ENCODE measurements around the gene SMKR1.
"Not testable (repeated sequence)": the region's sequence is repeated elsewhere in the genome, so short reads cannot be mapped to it uniquely, and the experiment has no call there.

The SMKR1 gene

GRCh38 chr7:129530795-129531391 is 28.6 kb downstream of the SMKR1 start:
- no peak overlapping the region for H3K27ac Mint-ChIP-seq
- H3K4me3 Mint-ChIP-seq: no peak overlapping the region
- H3K27me3 Mint-ChIP-seq: peaks cover 4% of the 10 kb centered on the region
- no peaks in the 10 kb centered on the region for H3K36me3 Mint-ChIP-seq (ENCODE audit: low read depth)
- peaks cover 21% of the 10 kb centered on the region for H3K4me1 Mint-ChIP-seq (ENCODE audit: low read depth)
- H3K9me3 Mint-ChIP-seq: no peaks in the 10 kb centered on the region

DNA sequence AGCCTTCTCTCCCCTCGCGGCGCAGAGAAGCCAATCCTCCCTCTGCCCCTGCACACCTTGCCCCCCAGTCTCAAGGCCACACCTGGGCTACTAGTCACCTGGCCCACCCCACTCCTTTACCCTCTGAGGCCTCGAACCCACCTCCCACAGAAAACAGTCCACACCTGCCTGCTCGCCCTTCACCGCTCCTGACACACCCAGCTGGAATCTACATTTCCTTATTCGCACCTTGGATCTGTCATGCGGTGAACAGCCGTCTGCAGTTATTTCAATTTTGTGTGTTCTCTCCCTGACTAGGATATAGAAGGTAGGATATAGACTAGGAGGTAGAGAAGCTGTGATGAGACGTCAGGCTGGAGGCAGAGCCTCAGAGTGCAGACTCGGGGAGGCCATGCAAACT is 29.4 kb downstream of the SMKR1 start:
- no peak overlapping the region for H3K4me3 Mint-ChIP-seq

DNA sequence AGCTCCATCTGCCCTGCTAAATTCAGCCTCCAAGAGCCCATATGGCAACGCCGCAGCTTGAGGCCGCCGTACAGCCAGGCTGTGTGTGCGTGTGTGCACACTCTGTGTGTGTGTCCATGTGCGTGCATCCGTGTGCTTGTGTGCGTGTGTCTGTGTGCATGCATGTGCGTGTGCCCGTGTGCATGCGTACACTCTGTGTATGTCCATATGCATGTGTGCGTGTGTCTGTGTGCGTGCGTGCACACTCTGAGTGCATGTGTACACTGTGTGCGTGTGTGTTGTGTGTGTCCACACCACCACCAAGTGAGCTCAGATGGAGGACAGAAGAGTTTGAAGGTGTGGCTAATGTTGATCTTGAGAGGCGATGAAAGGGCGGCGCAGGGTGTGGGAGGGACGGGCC is 30.0 kb downstream of the SMKR1 start:
- Mint-ChIP-seq H3K27me3 (peaks cover 4% of the 10 kb centered on the region), H3K9me3 (no peaks in the 10 kb centered on the region), H3K4me3 (no peak overlapping the region), H3K36me3 (ENCODE audit: low read depth) (no peaks in the 10 kb centered on the region), H3K27ac (no peak overlapping the region), H3K4me1 (ENCODE audit: low read depth) (peaks cover 29% of the 10 kb centered on the region)

More for the DNA sequence above, 29.4 kb downstream of the SMKR1 start:
- H3K9me3 Mint-ChIP-seq: no peaks in the 10 kb centered on the region
- H3K4me1 Mint-ChIP-seq (ENCODE audit: low read depth): peaks cover 29% of the 10 kb centered on the region
- H3K27ac Mint-ChIP-seq: peak overlapping the region; percentile 31
- peaks cover 4% of the 10 kb centered on the region for H3K27me3 Mint-ChIP-seq
- H3K36me3 Mint-ChIP-seq (ENCODE audit: low read depth): no peaks in the 10 kb centered on the region

GRCh38 chr7:129534558-129535274 is 32.4 kb downstream of the SMKR1 start:
- H3K36me3 Mint-ChIP-seq (ENCODE audit: low read depth); H3K9me3 Mint-ChIP-seq; H3K27me3 Mint-ChIP-seq; H3K4me3 Mint-ChIP-seq; H3K27ac Mint-ChIP-seq: not testable (repeated sequence)
- H3K4me1 Mint-ChIP-seq (ENCODE audit: low read depth): peaks cover 35% of the 10 kb centered on the region

DNA sequence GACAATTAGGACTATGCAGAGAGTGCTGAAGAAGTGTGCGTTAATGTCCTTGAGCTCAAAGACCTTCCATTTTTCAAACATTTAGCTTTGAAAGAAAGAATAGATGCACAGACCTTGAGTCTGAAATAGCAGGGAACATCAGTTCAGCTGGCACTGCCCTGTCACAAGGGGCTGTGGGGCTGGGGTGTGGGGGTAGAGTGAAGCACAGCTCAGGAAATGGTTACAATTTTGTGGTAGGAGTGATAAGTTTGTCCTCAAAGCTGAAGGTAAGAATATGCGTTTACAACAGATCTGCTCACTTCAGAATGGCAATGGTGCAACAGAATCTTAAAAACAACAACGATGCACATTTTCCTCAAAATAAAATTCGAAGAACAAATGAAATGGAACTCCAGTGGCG is 33.6 kb downstream of the SMKR1 start:
- Mint-ChIP-seq H3K27ac (peak overlapping the region; percentile 70), H3K4me3 (peak overlapping the region; percentile 48), H3K27me3 (peaks cover 4% of the 10 kb centered on the region), H3K9me3 (no peaks in the 10 kb centered on the region), H3K36me3 (ENCODE audit: low read depth) (no peaks in the 10 kb centered on the region), H3K4me1 (ENCODE audit: low read depth) (peaks cover 25% of the 10 kb centered on the region)

DNA sequence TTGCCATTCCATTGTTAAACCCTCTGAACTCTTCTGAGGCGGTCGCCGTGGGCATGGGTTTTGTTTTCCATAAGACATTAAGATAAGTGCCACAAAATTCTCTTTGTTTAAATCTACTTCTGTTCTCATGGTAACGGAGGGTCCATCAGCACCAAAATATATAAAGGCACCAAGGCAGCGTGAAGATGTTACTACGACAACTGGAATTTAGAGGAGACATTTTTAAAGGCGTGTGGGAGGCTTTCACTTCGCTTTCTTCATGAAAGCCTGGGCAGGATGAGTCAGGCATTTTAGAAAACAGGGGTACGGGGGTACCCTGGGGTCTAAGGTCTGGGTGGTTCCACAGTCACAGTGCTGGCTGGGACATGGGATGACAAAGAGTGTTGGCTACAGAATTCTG is 34.0 kb downstream of the SMKR1 start:
- peaks cover 22% of the 10 kb centered on the region for H3K4me1 Mint-ChIP-seq (ENCODE audit: low read depth)
- peak overlapping the region; percentile 48 for H3K4me3 Mint-ChIP-seq
- H3K36me3 Mint-ChIP-seq (ENCODE audit: low read depth): no peaks in the 10 kb centered on the region
- peaks cover 4% of the 10 kb centered on the region for H3K27me3 Mint-ChIP-seq
- H3K27ac Mint-ChIP-seq: peak overlapping the region; percentile 70
- H3K9me3 Mint-ChIP-seq: no peaks in the 10 kb centered on the region

DNA sequence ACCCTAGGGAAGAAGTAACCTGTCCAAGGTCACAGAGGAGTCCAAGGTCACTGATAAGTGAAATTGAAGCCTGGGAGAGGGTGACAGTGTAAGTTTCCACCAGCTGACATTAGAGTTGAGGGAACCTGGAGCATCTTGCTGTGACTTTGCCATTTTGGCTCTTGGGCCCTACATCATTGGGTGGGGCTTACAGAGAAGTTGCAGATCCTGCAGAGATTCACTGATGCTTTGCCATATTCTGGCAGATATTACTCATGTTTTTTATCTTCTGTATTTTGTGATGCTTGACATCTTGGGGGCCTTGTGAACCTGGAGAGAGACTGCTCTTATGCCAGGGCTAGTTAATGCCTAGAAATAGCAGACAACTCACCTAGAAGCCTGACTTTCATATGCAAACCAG is 36.5 kb downstream of the SMKR1 start:
- no peaks in the 10 kb centered on the region for H3K36me3 Mint-ChIP-seq (ENCODE audit: low read depth)
- H3K9me3 Mint-ChIP-seq: no peaks in the 10 kb centered on the region
- no peak overlapping the region for H3K27ac Mint-ChIP-seq
- H3K4me1 Mint-ChIP-seq (ENCODE audit: low read depth): peaks cover 26% of the 10 kb centered on the region
- H3K4me3 Mint-ChIP-seq: no peak overlapping the region
- H3K27me3 Mint-ChIP-seq: peaks cover 6% of the 10 kb centered on the region

DNA sequence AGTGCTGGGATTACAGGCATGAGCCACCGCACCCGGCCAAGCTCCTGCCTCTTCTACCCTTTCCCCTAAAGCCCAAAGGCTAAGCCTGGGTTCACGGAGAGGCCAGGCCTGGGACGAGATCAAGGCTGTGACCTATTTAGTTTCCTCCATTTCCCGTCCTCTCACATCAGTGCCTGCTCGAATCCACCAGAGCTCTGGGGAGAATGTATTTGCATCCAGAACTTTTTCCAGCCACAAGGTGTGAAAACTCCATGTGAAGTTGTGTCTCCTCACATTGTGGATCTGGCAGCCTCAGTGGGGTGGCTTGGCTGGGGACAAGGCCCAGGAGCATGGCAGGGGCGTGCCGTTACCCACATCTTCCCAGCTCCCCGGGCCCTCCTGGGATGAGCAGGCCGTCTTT is 38.0 kb downstream of the SMKR1 start:
- no peaks in the 10 kb centered on the region for H3K9me3 Mint-ChIP-seq
- H3K36me3 Mint-ChIP-seq (ENCODE audit: low read depth): no peaks in the 10 kb centered on the region
- peaks cover 23% of the 10 kb centered on the region for H3K4me1 Mint-ChIP-seq (ENCODE audit: low read depth)
- peaks cover 6% of the 10 kb centered on the region for H3K27me3 Mint-ChIP-seq
- no peak overlapping the region for H3K27ac Mint-ChIP-seq
- no peak overlapping the region for H3K4me3 Mint-ChIP-seq

- H3K27ac Mint-ChIP-seq: no peak overlapping the region
- no peaks in the 10 kb centered on the region for H3K36me3 Mint-ChIP-seq (ENCODE audit: low read depth)
- peaks cover 6% of the 10 kb centered on the region for H3K27me3 Mint-ChIP-seq
- peaks cover 4% of the 10 kb centered on the region for H3K4me1 Mint-ChIP-seq (ENCODE audit: low read depth)
- no peak overlapping the region for H3K4me3 Mint-ChIP-seq
- no peaks in the 10 kb centered on the region for H3K9me3 Mint-ChIP-seq
Measured at GRCh38 chr7:129544700-129545099, 42.4 kb downstream of the SMKR1 start.

DNA sequence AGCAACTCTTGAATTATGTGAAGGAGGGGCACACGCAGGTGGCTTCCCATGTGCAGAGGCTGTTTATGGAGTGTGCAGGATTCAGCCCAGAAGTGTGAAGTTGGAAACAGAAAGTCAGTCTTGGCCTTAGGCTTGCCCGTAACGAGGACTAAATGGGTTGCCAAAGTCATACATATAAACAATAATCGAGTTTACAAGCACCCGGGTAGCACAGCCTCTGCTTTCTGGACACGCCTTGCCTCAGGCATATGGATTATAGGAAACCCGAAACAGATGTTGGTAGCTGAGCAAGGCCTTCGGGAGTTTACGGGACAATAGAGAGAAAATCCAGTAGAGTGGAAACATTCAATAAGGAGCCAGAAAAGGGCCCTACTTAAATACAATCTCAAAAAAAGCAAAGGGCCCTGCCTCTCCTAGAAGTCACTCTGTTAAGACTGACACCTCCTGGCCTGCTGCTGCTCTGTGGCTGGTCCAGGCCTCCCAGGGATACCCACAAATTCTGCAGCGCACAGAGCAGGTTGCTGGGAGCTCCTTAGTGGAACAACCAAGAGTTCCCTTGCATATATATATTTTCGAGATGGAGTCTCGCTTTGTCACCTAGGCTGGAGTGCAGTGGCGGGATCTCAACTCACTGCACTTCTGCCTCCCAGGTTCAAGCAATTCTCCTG is 48.5 kb downstream of the SMKR1 start:
- H3K36me3 Mint-ChIP-seq (ENCODE audit: low read depth): no peaks in the 10 kb centered on the region
- H3K9me3 Mint-ChIP-seq: no peaks in the 10 kb centered on the region
- H3K27ac Mint-ChIP-seq: no peak overlapping the region
- peaks cover 4% of the 10 kb centered on the region for H3K27me3 Mint-ChIP-seq
- peaks cover 6% of the 10 kb centered on the region for H3K4me1 Mint-ChIP-seq (ENCODE audit: low read depth)
- no peak overlapping the region for H3K4me3 Mint-ChIP-seq

- peak overlapping the region; percentile 14 for H3K4me3 Mint-ChIP-seq
- H3K27ac Mint-ChIP-seq: no peak overlapping the region
- H3K4me1 Mint-ChIP-seq (ENCODE audit: low read depth): peaks cover 6% of the 10 kb centered on the region
- H3K36me3 Mint-ChIP-seq (ENCODE audit: low read depth): no peaks in the 10 kb centered on the region
- H3K27me3 Mint-ChIP-seq: peaks cover 4% of the 10 kb centered on the region
- no peaks in the 10 kb centered on the region for H3K9me3 Mint-ChIP-seq
Measured at GRCh38 chr7:129553899-129554461, 51.6 kb downstream of the SMKR1 start.

GRCh38 chr7:129556607-129557133 is 54.3 kb downstream of the SMKR1 start:
- peaks cover 6% of the 10 kb centered on the region for H3K4me1 Mint-ChIP-seq (ENCODE audit: low read depth)
- no peaks in the 10 kb centered on the region for H3K9me3 Mint-ChIP-seq
- H3K36me3 Mint-ChIP-seq (ENCODE audit: low read depth): no peaks in the 10 kb centered on the region
- H3K27me3 Mint-ChIP-seq: peaks cover 4% of the 10 kb centered on the region
- H3K27ac Mint-ChIP-seq: no peak overlapping the region
- H3K4me3 Mint-ChIP-seq: no peak overlapping the region

GRCh38 chr7:129557686-129558481 is 55.6 kb downstream of the SMKR1 start:
- Mint-ChIP-seq H3K36me3 (ENCODE audit: low read depth) (no peaks in the 10 kb centered on the region), H3K9me3 (no peaks in the 10 kb centered on the region), H3K4me1 (ENCODE audit: low read depth) (peaks cover 6% of the 10 kb centered on the region), H3K4me3 (no peak overlapping the region), H3K27me3 (peaks cover 10% of the 10 kb centered on the region), H3K27ac (no peak overlapping the region)

DNA sequence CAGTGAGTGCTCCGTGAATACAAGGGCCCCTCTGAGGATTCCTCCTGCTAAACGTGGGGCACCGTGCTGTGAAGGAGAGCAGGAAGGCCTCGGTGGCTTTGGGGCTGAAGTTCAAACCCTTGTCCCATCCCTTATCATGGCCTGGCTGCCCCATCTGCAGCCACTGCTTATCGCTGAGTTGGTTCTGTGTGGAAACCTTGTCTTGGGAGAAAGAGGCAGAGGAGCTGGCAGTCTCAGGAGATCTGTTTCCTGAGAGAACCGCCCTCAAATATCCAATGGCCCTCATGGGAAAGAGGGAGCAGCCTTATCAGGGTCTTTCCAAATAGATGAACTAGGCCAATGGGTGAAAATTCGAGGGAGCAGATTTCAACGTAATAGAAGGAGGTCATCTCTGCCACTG is 57.2 kb downstream of the SMKR1 start:
- H3K27ac Mint-ChIP-seq: no peak overlapping the region
- no peaks in the 10 kb centered on the region for H3K9me3 Mint-ChIP-seq
- H3K27me3 Mint-ChIP-seq: peaks cover 12% of the 10 kb centered on the region
- no peak overlapping the region for H3K4me3 Mint-ChIP-seq
- H3K4me1 Mint-ChIP-seq (ENCODE audit: low read depth): no peaks in the 10 kb centered on the region
- no peaks in the 10 kb centered on the region for H3K36me3 Mint-ChIP-seq (ENCODE audit: low read depth)

All from stimulated activated naive CD8-positive, alpha-beta T cell treated with anti-CD3 and anti-CD28 coated beads, Interleukin-15, Interleukin-2, amounts not matched to agents 100 ng/mL and 50 ng/mL, for 24 hours (primary cell).